ENCODE measurements around the gene PLAGL2. TPM values are rescaled to one million over a fixed set of nuclear protein-coding genes. Genes with fewer than 3 reads are reported as not detected.
"Not testable (repeated sequence)": the region's sequence is repeated elsewhere in the genome, so short reads cannot be mapped to it uniquely, and the experiment has no call there.

Gene PLAGL2
- polyA plus RNA-seq, 1 donor (not counting 4 experiments of a cell fraction or from before 2014, with no cell fraction given): 4.3 TPM

DNA sequence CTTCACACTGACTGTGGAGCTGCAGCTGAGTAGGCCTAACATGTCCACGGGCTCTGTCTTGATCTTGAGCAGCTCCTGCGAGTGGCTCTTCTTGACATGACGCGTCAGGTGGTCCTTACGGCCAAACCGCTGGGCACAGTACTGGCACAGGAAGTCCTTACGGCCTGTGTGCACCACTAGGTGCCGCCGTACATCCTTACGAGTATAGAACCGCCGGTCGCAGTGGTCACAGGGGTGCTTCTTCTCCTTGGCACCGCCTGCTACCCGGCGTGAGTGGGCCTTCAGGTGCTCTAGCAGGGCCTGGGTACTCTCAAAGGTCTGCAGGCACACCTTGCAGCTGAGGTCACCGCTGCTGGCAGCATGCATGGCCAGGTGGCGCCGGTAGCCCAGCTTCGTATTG is 10.4 kb downstream of the PLAGL2 start:
- TF ChIP-seq CTCF (optimal IDR thresholded peaks at IDR 0.05 in 1 of 3, IDR thresholded peaks at IDR 0.05 in 1 of 3, conservative IDR thresholded peaks at IDR 0.05 in 1 of 3; ENCODE audit: extremely low read depth in 1 of 3, insufficient read depth in 2 of 3, low read length in 3 of 3): peak in 1 of 3 experiments; percentile 5
- H3K9ac ChIP-seq (ENCODE audit: control insufficient read depth, extremely low read depth, insufficient read depth, low read length); dilution Hi-C loops (cut with MboI; ENCODE audit: extremely low pct_ligation_motif_present, low sequenced_read_pairs); H3K27ac ChIP-seq (ENCODE audit: control insufficient read depth, insufficient read depth, low read length); H3K4me2 ChIP-seq (ENCODE audit: control insufficient read depth, extremely low read depth, insufficient read depth, low read depth, low read length); H3K27me3 ChIP-seq (ENCODE audit: control insufficient read depth, extremely low read depth, insufficient read depth, low read length); H3K9me3 ChIP-seq (ENCODE audit: control insufficient read depth, low read depth, low read length); H3K4me1 ChIP-seq (ENCODE audit: control insufficient read depth, extremely low read depth, insufficient read depth, low read length); FAIRE-seq; H3K4me3 ChIP-seq (ENCODE audit: control insufficient read depth in 2 of 3, extremely low read depth in 1 of 3, insufficient read depth in 2 of 3, low read depth in 1 of 3, low read length in 3 of 3); DNase-seq (ENCODE audit: low read depth, low spot score); H3K9me1 ChIP-seq (ENCODE audit: control insufficient read depth, extremely low read depth, insufficient read depth, low read length); H4K20me1 ChIP-seq (ENCODE audit: control insufficient read depth, extremely low read depth, insufficient read depth, low read length); H2AFZ ChIP-seq (ENCODE audit: control insufficient read depth, low read length): not testable (repeated sequence)
- Histone ChIP-seq H3K79me2 (ENCODE audit: control insufficient read depth, insufficient read depth, low read length) (peaks cover 34% of the 10 kb centered on the region), H3K36me3 (ENCODE audit: control insufficient read depth in 2 of 2, extremely low read depth in 1 of 2, insufficient read depth in 2 of 2, low read length in 2 of 2) (peaks cover 41 to 47% of the 10 kb centered on the region in 2 experiments)

DNA sequence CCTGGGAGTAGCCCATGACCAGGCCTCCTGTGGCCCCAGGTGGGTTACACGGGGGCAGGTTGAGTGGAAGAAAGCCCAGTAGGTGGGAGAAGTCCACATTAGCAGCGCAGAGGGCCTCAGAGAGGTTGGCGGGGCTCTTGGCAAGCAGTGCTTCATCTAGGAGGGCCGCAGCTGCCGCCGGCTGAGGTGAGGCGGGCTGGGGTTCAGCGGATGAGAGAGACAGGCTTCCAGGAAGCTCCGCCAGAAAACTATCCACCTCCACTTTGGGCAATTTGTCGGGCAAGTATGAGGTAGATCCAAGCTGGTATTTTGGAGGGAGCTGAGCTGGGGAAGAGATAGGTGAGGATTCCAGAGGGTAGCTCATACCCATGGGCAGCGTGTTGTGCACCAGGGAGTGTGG is 10.9 kb downstream of the PLAGL2 start:
- H3K79me2 ChIP-seq (ENCODE audit: control insufficient read depth, insufficient read depth, low read length): peaks cover 30% of the 10 kb centered on the region
- not testable (repeated sequence) for FAIRE-seq; H3K4me1 ChIP-seq (ENCODE audit: control insufficient read depth, extremely low read depth, insufficient read depth, low read length)

GRCh38 chr20:32195581-32195980 is 12.0 kb downstream of the PLAGL2 start:
- no peaks in the 10 kb centered on the region for H3K27me3 ChIP-seq (ENCODE audit: control insufficient read depth, extremely low read depth, insufficient read depth, low read length)
- FAIRE-seq (no peak), DNase-seq (ENCODE audit: low read depth, low spot score) (no peak)
- H3K4me2 ChIP-seq (ENCODE audit: control insufficient read depth, extremely low read depth, insufficient read depth, low read depth, low read length): no peak overlapping the region
- dilution Hi-C loops (cut with MboI; ENCODE audit: extremely low pct_ligation_motif_present, low sequenced_read_pairs): no loop called here
- no peak overlapping the region for H3K4me3 ChIP-seq (ENCODE audit: control insufficient read depth in 2 of 3, extremely low read depth in 1 of 3, insufficient read depth in 2 of 3, low read depth in 1 of 3, low read length in 3 of 3)
- H3K79me2 ChIP-seq (ENCODE audit: control insufficient read depth, insufficient read depth, low read length): peaks cover 20% of the 10 kb centered on the region
- no peak overlapping the region for H2AFZ ChIP-seq (ENCODE audit: control insufficient read depth, low read length)
- H3K9me1 ChIP-seq (ENCODE audit: control insufficient read depth, extremely low read depth, insufficient read depth, low read length): no peaks in the 10 kb centered on the region
- no peaks in the 10 kb centered on the region for H3K4me1 ChIP-seq (ENCODE audit: control insufficient read depth, extremely low read depth, insufficient read depth, low read length)
- no peak for TF ChIP-seq CTCF (optimal IDR thresholded peaks at IDR 0.05 in 1 of 3, IDR thresholded peaks at IDR 0.05 in 1 of 3, conservative IDR thresholded peaks at IDR 0.05 in 1 of 3; ENCODE audit: extremely low read depth in 1 of 3, insufficient read depth in 2 of 3, low read length in 3 of 3)
- TF ChIP-seq EZH2 (IDR thresholded peaks at IDR 0.05; ENCODE audit: low read length): no peak
- peaks cover 6% of the 10 kb centered on the region for H4K20me1 ChIP-seq (ENCODE audit: control insufficient read depth, extremely low read depth, insufficient read depth, low read length)
- no peaks in the 10 kb centered on the region for H3K9me3 ChIP-seq (ENCODE audit: control insufficient read depth, low read depth, low read length)
- peaks cover 36% of the 10 kb centered on the region in 2 experiments for H3K36me3 ChIP-seq (ENCODE audit: control insufficient read depth in 2 of 2, extremely low read depth in 1 of 2, insufficient read depth in 2 of 2, low read length in 2 of 2)
- no peak overlapping the region for H3K27ac ChIP-seq (ENCODE audit: control insufficient read depth, insufficient read depth, low read length)
- no peak overlapping the region for H3K9ac ChIP-seq (ENCODE audit: control insufficient read depth, extremely low read depth, insufficient read depth, low read length)

More for the DNA sequence above, 10.9 kb downstream of the PLAGL2 start:
- dilution Hi-C loops (cut with MboI; ENCODE audit: extremely low pct_ligation_motif_present, low sequenced_read_pairs); H3K9ac ChIP-seq (ENCODE audit: control insufficient read depth, extremely low read depth, insufficient read depth, low read length); H2AFZ ChIP-seq (ENCODE audit: control insufficient read depth, low read length); H3K4me3 ChIP-seq (ENCODE audit: control insufficient read depth in 2 of 3, extremely low read depth in 1 of 3, insufficient read depth in 2 of 3, low read depth in 1 of 3, low read length in 3 of 3); H3K4me2 ChIP-seq (ENCODE audit: control insufficient read depth, extremely low read depth, insufficient read depth, low read depth, low read length); H4K20me1 ChIP-seq (ENCODE audit: control insufficient read depth, extremely low read depth, insufficient read depth, low read length); H3K27ac ChIP-seq (ENCODE audit: control insufficient read depth, insufficient read depth, low read length); DNase-seq (ENCODE audit: low read depth, low spot score); H3K9me1 ChIP-seq (ENCODE audit: control insufficient read depth, extremely low read depth, insufficient read depth, low read length); H3K9me3 ChIP-seq (ENCODE audit: control insufficient read depth, low read depth, low read length); H3K27me3 ChIP-seq (ENCODE audit: control insufficient read depth, extremely low read depth, insufficient read depth, low read length): not testable (repeated sequence)
- peaks cover 39 to 44% of the 10 kb centered on the region in 2 experiments for H3K36me3 ChIP-seq (ENCODE audit: control insufficient read depth in 2 of 2, extremely low read depth in 1 of 2, insufficient read depth in 2 of 2, low read length in 2 of 2)
